Femur (tissue), 1 donor: ENCODE data around the gene MAML3.

Experiments used
- DNase-seq: peaks from one replicate; pipeline ENCODE4 v3.0.0-alpha.2; 2017

Gene MAML3

DNA sequence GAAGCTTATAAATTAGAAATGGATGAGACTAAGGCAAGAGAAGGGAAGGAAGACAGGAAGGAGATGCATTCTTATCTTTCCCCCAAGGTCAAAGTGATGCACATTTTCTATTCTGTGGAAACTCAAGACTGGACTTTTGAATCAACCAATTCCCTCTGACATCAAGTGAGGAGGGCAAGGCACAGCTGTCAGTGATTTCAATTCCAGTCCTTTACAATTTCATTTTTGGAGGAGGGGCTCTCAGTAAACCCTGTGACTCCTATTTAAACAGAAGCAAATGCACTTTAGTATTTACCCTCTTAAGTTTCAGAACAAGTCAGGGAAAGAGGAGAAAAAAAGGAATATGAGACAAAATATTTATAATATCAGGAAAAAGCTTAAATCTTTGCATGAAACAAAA, 354.4 kb downstream of the MAML3 start:
- DNase-seq, result no peak

DNA sequence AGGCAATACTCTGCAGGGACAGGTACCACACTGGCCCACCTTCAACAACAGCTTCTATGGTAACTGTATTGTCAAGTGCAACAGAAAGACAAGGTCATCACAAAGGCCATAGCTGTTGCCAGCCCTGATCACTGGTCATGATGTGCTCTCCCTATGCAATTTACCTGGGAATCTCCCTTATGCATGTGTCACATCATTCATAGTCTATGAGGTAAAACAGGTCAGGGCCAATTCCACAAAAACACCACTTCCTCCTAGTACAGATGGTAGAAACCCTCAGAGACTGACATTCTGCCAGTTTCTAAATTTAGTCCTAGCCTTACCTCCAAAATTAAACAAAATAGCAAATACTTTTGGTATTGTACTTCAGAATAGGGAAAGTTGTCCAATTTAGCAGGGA, 355.5 kb downstream of the MAML3 start:
- DNase-seq, result no peak

DNA sequence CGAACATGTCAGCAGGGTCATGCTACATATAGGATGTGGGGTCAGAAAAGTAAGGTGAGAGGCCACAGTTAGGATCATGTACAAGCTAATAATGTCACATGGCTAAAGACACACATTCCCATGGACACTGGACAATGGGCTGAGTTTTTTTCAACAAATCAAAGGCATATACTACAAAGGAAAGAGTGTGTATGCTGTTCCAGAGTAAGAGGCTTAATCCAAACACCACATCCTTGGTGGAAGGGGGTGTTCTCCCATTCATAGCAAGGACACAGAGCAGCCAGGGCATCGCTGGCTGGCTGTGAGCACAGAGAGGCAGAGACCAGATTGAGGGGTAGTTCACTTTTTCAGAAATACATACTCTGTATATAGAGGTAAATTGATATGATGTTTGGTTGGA, 356.7 kb downstream of the MAML3 start:
- no peak for DNase-seq

DNA sequence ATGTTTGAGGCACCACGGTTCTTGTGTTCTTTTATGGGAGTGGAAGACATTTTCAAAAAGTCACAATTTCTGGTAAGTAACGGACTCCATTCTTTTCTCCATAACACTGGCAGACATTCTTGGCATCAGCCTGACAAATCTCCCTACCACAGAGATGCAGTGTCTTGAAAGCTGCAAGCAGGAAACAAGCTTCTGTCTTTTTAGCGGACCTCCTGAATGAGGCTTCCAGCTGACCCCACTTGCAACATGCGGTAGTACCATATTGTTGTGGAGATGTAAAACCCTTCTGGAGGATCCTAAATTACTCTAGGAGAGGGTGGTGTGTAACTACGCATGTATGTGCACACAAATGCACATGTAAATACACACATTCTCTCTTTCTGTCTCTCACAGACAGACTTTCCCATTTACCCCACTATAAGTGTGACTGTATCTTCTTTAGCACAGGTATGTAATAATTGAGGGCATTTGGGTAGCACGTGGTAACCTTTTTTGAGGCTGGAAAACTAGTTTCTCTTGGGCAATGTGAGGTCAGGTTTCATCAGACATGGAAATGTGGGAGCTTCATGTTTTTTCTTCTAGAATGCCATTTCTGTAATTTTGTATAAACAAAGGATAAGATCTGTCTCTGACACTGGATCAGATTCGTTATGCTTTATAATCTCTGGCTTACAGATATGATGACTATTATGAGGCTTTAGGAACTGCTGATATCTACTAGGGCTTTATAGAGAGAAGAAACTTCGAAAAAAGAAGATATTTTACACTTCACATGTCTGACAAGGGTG, 358.3 kb downstream of the MAML3 start:
- DNase-seq, result no peak

DNA sequence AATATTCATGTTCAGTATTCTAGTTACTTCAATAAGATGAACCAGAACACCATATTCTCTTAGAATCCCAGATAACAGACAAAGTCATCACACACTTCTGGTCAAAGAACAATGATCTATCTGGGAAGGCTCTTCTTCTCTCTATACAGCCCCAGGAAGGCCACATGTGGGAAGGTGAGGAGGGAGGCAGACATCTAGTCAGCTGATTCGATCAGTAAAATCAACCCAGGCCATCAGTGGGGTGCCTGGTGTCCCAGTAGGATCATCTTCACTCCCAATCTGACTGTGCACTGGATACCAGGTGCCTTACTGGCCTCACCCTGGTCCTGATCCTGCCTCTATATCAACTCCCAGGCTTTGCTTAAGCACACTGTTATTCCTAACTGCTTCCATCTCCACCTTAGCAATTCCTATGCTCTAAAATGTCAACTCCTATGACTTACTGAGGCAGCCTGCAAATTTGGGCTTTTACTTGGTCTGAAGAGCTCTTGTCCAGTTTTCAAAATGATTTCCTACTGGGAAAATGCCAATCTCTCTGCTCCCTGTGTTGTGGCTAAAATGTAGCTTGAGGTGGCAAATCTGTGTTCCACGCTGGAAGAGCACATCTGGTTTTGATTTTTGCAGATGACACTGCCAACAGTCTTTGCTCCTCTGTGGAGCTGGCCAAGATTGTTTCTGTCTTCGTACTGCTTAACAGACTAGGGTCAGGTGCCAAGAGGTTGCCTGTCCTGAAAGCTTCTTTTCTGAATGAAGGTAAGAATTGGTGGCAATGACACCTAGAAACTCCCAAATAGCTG, 359.6 kb downstream of the MAML3 start:
- peak; percentile 48 for DNase-seq

DNA sequence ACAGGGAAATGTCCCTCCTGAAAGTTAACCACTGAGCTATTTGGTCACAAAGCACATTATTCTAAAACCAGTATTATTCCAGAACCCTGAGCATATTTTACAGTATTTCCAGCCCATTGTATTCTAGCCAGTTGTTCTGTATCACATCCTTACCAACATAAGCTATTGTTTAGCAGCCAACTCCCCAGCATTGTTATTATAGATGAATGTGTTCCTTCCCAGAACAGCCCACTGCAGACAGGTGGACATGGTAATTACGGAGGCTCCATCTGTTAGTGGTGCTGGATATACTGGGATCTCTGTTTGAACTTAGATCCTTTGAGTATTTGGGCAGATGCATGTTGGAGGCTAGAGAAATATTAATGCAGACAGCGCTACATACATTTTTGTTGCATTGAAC, 362.3 kb downstream of the MAML3 start:
- DNase-seq, result no peak

DNA sequence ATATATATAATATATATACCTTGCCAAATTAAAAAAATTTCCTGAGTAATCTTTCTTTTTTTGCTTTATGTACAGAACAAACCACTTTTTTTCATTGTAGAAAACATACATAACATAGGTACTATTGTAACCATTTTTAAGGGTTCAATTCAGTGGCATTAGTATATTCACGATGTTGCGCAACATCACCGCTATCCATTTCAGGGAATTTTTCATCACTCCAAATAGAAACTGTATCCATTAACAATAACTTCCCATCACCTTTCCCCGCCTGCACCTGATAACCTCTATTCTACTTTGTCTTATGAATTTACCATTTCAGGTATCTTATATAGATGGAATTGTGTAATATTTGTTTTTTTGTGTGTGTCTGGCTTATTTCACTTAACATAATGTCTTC, 363.7 kb downstream of the MAML3 start:
- DNase-seq, result no peak

DNA sequence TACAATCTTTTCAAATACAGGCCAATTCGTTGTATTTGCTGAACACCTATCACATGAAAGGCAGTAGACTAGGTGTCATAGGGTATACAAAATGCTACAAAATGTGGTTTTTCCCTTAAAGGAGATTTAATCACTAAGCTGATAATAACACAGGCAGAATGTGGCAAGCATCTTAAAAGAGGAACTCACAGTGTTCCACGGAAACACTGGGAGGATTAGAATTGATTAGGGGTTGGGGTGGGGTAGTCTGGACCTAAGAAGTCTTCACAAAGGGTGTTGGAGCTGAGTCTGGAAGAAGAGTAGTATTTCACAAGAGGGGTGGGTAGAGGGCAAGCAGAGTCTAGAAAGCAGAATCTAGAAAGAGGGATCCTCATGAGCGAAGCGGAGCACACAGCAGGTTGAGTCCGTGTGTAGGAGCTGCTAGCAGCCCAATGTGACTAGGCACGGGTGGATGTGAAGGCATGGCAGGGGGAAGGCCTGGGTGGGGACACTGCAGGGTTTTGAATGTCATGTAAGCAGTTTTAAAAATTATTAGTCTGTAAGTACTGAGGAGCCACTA, 364.8 kb downstream of the MAML3 start:
- no peak for DNase-seq

DNA sequence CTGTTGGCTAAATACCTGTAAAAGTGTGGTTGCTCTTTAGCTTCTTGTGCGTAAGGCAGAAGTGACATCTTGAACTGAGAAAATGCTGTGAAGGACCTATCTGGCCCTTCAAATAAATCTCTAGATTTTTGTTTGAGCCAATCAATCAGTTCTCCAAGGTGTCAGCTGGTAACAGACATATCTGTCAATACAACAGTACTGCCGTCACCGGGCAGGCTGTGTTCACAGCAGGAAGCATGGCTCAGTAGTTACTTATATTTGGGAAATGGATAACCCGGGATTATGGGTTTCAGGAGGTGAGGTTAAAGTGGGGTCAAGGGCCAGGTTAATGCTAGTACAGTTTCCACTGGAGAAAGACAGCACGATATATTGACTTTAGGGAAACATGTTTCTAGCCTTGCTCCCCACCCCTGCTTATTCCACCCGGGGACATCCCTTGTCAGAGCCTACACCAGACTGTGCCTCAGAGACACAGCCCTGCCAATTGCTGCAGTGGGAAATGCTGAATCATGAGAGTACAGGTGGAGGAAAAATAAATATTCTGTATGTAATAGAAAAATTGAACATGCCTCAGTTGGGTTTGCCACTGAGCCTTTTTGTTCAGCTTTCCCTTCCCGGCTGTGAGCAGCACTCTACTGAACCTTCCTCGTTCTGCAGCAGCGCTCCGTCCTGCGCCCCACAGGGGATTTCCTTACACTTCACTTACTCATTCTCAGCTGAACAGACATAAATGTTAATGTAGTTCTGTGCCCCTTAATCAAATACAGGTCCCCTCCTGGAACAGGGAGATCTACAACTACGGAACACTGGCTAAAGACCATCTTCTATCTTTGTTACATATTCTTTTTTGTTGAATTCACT, 367.3 kb downstream of the MAML3 start:
- DNase-seq, result no peak

DNA sequence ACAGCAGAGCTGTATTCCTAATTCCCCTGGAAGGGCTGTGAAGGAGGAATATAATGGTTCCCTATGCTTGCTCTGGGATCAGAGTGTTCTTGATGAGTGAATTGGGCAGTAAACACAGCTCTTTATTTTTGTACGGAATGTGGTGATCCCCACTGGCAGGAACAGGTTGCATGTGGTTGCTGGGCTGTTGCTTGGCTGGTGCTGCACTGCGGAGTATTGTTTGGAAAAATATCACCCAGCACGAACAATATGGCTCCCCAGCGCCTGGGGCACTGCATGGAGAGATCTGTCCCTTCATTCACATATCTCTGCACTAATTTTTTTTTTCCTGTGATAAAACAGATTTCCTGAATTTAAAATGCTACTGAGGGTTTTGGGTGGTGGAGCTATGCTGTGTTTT, 368.6 kb downstream of the MAML3 start:
- no peak for DNase-seq

DNA sequence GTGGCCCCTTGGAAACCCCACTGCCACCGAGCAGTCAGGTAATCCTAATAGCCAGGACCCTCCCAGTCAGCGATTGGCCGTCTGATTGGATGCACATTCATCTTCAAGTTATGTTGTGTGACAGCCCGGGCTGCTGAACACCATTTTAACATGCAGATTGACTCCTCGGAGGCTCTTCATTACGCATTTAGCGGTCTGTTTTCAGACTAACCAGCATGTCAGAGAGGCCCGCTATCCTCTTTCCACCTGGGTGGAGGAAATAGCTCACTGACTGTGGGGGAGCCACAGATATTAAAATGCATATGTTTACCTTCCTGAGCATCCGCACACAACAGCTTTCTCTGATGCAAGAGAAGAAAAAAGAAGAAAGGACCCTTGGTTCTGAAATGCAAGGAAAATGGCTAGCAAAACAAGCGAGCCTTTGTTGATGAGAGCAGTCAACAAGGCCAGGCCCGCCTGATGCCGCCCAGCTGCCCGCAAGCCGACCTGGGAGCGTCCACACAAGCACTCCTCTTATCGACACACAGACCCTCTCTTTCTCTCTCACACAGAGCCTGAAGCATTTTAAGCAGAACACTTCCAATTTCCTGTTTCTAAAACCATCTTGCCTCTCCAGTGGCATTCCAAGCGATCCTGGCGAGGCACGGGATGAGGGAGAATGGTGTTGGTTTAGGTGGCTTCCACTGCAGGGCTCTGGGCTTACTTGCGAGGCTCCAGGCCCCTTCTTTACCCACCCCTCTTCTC, 370.1 kb downstream of the MAML3 start:
- DNase-seq, result peak; percentile 38

DNA sequence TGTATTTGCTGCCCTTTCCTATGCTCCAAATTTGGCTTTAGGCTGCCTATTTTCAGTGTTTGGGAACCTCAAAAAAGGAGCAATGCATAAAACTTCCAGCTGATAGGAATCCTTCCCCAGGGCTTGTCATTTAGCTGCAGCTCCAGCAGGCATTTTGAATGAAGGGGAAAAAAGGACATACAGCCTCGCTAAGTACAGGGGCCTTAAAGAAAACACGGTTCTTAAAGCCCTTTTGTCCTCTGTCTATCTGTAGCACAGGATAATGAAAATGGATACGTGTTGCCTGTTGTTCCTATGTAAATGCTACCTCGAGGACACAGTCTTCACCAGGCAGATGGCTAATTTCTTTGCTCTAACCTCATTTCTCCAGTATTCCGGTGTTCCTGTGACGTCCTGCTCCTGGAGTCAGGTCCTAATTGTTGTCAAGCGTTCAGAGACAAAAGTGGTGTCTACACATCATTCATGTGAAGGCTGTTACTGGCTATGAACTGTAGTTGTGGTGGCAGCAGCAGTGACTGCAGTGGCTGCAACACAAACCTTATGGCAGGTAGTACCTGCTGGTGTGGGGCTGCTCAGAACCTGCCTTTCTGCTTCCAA, 371.0 kb downstream of the MAML3 start:
- no peak for DNase-seq

DNA sequence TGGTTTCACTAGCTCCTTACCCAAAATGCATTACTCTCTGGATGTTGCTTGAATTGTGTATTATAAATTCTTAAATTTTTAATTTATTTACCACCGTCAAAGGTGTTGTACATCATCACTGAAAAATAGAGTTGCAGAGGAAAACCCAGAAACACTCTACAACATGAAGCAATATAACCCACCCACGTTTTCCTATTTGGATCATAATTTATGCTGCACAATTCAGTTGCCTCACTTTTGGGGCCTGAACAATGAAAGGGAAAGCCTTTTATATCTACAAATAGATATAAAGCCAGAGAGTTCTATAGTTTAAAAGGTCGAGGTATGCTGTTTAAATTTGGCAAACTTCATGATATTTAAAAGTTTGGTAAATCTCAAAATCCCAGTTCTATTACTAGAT, 372.9 kb downstream of the MAML3 start:
- DNase-seq, result no peak

DNA sequence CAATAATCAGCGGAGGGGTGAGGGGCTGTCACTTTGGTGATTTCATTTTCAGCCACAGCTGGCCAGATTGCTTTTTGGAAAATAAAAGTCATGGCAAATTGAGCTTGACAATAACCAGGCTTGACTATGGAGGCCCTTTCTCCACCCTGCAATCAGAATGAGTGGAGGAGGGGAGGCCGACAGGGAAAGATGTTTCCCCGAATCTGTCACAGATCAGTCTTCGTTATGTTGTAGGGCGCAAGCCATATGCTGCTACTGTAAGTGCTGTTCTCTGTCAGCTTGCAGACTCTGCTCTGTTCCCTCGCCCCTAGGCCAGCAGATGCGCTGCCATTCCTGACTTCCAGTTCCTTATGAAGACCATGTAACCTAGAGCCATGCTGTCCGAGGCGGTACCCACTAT, 374.3 kb downstream of the MAML3 start:
- DNase-seq, result no peak

DNA sequence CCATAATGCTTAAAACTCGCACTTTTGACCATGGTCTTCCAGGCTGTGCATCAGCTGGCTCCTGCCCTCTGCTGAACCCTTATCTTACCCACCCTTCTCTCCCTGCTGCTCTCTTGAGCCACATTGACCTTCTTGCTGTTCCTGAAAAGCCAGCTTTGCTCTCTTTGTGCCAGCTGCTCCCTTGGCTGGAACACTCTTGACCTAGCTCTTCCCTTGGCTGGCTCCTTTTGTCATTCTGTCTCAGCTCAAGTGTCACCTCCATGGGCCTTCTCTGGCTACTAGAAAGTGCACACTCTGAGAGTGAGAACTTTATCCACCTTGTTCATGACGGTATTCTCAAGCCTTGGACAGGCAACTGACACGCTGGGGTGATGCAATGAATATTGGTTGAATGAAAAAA, 376.2 kb downstream of the MAML3 start:
- DNase-seq, result no peak

DNA sequence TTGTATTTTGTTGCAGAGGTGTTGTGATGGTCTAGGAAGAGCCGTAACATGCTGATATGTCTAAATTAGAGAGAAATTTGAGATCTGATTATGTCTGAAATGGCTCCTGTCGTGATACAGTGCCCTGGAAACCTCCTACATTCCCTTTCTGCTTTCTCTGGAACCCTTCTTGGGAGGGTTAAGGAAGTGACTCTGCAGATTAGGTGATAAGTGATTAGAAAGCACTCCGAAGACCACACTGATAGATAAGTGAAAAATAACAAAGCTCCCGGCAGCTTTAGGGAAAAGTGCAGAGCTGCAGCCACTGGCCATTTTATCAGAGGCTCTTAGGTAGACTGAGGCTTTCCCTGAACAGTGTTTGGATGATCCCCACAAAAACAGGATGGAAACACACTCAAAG, 377.7 kb downstream of the MAML3 start:
- no peak for DNase-seq

DNA sequence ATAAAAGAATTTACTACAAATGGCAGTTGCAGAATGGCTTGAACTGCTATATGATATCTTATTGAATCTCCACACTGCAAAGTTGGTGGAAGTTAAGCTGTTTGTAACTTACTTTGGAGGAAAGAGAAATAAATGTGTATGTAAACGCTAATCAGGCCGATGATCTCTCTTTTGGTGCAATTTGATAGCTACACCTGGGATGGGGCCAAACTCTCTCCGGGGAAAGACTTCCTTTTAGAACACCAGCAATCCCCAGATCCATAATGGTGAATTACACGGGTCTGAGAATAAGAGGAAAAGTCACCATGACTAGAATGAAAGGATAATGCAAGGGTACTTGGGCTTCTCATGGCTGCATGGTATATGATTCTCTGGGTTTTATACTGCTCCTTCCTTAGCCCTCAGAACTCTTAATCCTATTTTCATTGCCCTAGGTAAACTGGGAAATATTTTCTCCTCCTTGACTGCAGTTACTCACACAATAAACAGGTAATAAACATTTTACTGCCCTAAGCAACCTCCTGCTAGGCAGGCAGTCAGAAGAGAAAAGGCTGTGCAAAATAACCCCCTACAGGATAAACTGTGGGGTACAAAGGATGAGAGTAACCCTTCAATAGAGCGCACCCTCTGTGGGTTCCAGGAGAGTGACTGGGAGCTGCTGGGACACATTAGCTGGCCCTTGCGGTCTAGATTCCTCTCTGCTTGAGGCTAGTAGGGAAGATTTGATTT, 379.1 kb downstream of the MAML3 start:
- DNase-seq, result no peak

DNA sequence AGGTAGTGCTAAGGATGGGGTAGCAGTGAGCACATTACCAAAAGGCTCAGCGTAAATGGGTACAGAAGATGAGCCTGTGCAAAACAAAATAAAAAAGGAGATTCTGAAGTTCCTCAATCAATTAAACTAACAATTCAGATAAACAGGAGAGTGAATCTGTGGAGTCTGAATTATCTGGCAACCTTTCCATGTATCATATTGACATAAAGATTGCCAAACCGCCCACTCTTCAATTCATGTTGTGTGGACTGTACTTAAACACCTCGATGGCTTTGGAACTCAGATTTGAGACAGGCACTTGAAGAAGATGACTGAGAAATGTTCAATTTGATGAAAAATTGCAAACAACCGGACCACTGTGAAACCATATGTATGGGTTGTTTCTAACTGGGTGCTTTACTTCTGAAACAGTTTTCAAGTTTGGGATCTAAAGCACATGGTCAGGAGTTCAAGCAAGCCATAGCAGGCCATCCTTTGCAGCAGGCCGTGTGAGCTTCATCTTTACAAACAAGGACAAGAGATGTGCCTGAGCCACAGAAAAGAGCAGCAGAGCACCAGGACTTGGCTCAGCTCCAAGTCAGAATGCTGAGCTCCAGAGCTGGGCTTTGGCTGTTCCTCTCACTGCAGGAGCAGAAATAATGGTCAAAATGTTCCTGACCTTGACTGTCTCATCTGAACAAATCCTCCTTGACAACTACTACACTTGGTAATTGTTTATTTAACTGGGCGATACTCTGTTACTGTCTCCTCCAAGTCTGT, 380.2 kb downstream of the MAML3 start:
- no peak for DNase-seq

DNA sequence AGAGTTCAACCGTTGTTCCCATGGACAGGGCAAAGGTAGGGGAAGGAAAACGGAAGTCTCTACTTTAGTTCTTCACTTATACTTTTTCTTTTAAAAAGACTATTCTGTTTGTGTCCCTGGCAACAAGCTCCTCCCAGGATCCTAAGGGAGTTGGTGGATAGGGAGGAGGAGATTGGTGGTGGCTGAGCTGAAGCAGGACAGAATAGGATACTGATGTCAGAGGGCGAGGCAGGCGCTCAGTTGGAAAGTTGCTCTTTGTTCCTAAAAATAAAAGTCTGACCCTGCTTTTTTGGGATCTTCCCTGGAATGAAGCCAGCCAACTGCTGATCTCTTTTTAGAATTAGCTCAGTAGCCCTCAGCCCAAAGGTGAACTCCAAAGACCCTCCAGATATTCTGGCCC, 383.6 kb downstream of the MAML3 start:
- peak; percentile 60 for DNase-seq

DNA sequence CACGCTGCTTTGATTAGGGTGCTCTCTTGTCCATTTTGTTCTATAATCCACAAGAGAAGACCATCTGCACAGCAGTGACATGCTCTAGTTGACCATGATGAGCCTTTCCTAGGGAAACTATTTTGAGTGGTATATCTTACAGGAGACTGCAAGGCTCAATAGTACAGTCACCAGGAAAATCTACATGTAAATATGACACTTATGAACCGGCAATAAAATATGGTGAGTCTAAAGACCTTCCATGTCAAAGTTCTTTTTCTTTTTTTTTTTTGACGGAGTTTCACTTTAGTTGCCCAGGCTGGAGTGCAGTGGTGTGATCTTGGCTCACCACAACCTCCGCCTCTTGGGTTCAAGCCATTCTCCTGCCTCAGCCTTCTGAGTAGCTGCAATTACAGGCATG, 384.6 kb downstream of the MAML3 start:
- DNase-seq, result no peak

DNA sequence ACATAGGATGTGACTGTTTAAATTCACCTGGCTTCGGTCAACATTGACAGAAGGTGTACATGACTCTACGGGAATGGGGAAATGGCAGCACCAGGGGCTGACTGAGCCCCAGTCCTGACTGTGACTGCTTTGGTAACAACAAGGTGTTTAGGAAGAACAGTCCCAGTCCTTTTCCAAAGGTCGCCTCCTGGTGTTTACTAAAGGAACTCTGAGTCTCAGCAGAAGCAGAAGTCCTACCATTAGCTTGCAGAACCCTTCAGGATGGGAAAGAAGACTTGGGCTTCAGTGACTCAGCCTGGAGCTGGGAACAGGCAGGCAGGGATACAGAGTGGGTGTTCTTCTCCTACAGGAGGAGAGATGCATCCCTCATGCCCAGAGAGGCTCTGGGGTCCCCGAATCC, 385.1 kb downstream of the MAML3 start:
- DNase-seq, result no peak
